Stimulated activated naive CD8-positive, alpha-beta T cell treated with anti-CD3 and anti-CD28 coated beads, Interleukin-15, Interleukin-2, amounts not matched to agents 100 ng/mL and 50 ng/mL, for 24 hours (primary cell): Measurements from ENCODE around the gene LDOC1.

Experiments
- H3K27ac Mint-ChIP-seq: one replicate; pipeline ENCODE4 v1.8.0; 2021; ENCODE audit warnings: mild to moderate bottlenecking, mixed read lengths
- H3K27me3 Mint-ChIP-seq: one replicate; pipeline ENCODE4 v1.8.0; 2021; ENCODE audit warnings: mixed read lengths
- H3K36me3 Mint-ChIP-seq: one replicate; pipeline ENCODE4 v1.8.0; 2021; ENCODE audit warnings: low read depth, mixed read lengths
- H3K4me1 Mint-ChIP-seq: one replicate; pipeline ENCODE4 v1.8.0; 2021; ENCODE audit warnings: low read depth, mixed read lengths
- H3K4me3 Mint-ChIP-seq: one replicate; pipeline ENCODE4 v1.8.0; 2021; ENCODE audit warnings: mild to moderate bottlenecking, mixed read lengths
- H3K9me3 Mint-ChIP-seq: one replicate; pipeline ENCODE4 v1.8.0; 2021; ENCODE audit warnings: mixed read lengths

The LDOC1 gene

DNA sequence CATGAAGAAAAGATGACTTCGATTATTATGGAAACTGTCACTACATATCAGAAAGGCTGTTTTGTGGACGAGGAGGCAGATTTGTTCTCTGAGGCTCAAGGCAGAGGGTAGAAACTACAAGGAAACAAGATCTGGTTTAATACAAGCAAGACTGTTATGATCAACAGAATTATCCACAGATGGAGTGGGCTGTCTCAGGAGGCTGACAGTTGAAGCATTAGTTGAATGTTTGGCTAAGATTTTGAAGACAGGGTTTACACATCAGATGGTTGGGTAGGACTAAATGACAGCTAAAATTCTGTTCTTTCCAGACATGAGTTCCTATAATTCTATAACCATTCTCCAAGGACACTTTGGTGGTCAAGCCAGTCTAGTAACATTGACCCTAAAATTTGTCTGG lies 49.8 kb downstream of the LDOC1 start:
- Mint-ChIP-seq H3K27ac (no peak overlapping the region), H3K27me3 (no peaks in the 10 kb centered on the region), H3K9me3 (no peaks in the 10 kb centered on the region), H3K4me3 (no peak overlapping the region), H3K4me1 (no peaks in the 10 kb centered on the region), H3K36me3 (no peaks in the 10 kb centered on the region)
